Astrocyte of the cerebellum (primary cell): ENCODE data around the gene TMEM263.

Experiments used
- DNase-seq: peaks from one replicate; pipeline ENCODE4 v3.0.0-alpha.2; 2011; ENCODE audit warnings: low read depth
- H3K4me3 ChIP-seq: 2 replicates; pipeline ENCODE4 v1.5.1; 2011; ENCODE audit warnings: mild to moderate bottlenecking, low read depth, low read length, moderate library complexity
- in situ Hi-C: cut with HindIII; loops from 2 replicates; pipeline ENCODE4 v1.10.0; 2017; ENCODE audit warnings: low sequenced_read_pairs
- TF ChIP-seq, protein P1 (sequence below): IDR thresholded peaks from 2 replicates; pipeline ENCODE4 v1.5.1; 2012; ENCODE audit warnings: low read length, low read depth, moderate library complexity, mild to moderate bottlenecking; ENCODE audit errors: missing control alignments

TMEM263 gene

GRCh38 chr12:106974511-106974910 lies 18.8 kb downstream of the TMEM263 start:
- H3K4me3 ChIP-seq = no peak overlapping the region
- TF ChIP-seq, protein P1, sequence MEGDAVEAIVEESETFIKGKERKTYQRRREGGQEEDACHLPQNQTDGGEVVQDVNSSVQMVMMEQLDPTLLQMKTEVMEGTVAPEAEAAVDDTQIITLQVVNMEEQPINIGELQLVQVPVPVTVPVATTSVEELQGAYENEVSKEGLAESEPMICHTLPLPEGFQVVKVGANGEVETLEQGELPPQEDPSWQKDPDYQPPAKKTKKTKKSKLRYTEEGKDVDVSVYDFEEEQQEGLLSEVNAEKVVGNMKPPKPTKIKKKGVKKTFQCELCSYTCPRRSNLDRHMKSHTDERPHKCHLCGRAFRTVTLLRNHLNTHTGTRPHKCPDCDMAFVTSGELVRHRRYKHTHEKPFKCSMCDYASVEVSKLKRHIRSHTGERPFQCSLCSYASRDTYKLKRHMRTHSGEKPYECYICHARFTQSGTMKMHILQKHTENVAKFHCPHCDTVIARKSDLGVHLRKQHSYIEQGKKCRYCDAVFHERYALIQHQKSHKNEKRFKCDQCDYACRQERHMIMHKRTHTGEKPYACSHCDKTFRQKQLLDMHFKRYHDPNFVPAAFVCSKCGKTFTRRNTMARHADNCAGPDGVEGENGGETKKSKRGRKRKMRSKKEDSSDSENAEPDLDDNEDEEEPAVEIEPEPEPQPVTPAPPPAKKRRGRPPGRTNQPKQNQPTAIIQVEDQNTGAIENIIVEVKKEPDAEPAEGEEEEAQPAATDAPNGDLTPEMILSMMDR = no peak
- DNase-seq = no peak
- in situ Hi-C loops = no loop called here

DNA sequence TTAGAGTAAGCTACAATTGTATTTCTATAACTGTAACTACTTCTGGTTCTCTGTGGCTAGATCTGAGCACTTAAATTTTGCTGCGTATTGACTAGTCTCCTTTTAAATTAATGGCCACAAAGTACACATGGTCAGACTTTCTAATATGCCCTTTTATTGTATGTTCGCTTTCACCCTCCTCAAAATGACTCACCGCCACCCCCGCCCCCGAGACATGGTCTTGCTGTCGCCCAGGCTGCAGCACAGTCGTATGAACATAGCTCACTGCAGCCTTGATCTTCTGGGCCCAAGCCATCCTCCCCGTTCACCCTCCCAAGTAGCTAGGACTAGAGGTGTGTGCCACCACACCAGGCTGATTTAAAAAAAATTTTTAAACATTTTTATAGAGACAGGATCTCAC lies 19.4 kb downstream of the TMEM263 start:
- in situ Hi-C loops = no loop called here
- no peak overlapping the region for H3K4me3 ChIP-seq

GRCh38 chr12:106975993-106976658 lies 20.4 kb downstream of the TMEM263 start:
- H3K4me3 ChIP-seq = no peak overlapping the region

More for the DNA sequence above, 19.4 kb downstream of the TMEM263 start:
- TF ChIP-seq, protein P1 = no peak
- no peak for DNase-seq

DNA sequence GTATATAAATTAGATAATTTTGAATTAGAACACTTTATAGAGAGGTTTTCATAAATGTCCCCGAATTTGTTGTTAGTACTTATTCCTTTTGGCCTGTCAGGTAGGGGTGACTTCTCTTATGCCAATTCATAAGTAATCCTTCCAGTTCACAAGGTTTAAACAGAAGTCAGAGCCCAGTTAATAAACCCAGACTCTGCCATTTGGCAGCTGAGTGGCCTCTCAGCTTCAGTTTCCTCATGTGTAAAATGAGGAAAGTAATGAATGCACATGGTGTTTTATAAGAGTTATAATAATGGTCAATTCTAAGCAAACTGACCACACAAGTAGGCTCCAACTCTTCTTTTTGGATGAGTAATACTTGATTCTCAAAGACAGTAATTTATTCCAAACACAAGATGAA lies 21.0 kb downstream of the TMEM263 start:
- TF ChIP-seq, protein P1 = no peak
- no peak for DNase-seq
- in situ Hi-C loops = no loop called here
- H3K4me3 ChIP-seq = no peak overlapping the region

More at GRCh38 chr12:106975993-106976658, 20.4 kb downstream of the TMEM263 start:
- no peak for DNase-seq
- TF ChIP-seq, protein P1 = no peak
- in situ Hi-C loops = no loop called here

DNA sequence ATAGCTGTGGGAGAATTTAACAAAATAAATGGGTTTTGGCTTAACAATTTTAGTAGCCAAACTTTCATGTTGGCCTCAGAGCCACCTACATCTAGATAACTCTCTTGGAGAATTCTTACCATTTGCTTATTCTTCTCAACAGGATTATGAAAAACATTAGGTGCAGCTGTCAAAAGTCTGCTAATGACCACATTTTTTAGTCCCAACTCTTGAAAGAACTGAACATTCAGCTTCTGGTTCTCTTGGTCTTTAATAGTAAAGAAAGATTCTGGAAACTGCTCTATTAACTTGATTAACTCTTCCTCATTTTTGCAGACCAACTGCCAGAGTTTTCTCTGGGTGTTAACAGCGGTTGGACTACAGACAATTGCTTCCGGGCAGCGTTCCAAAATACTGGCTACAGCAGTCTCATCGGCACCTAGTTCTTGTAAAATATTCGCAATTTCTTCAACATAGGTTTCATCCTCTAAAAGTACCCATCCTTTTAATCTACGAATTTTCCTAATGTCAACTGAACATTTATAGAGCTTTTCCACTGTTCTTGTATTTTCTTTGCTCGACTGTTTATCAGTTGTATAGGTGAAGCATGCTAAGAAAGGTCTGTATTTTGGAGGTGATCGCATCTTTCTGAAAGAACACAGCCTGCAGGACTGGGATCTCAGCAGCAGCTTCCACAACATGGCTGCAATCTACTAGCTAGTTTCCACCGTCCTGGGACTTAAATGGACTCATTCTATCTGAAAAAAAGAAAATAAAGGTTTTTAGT lies 22.5 kb downstream of the TMEM263 start:
- TF ChIP-seq, protein P1 = no peak
- no peak overlapping the region for H3K4me3 ChIP-seq
- in situ Hi-C loops = no loop called here
- no peak for DNase-seq

- TF ChIP-seq, protein P1 = no peak
- no peak for DNase-seq
- no peak overlapping the region for H3K4me3 ChIP-seq
- in situ Hi-C loops = no loop called here
Measured at GRCh38 chr12:106980944-106981343, 25.2 kb downstream of the TMEM263 start.
